Measurements from ENCODE around the gene CHST14.

Gene CHST14

DNA sequence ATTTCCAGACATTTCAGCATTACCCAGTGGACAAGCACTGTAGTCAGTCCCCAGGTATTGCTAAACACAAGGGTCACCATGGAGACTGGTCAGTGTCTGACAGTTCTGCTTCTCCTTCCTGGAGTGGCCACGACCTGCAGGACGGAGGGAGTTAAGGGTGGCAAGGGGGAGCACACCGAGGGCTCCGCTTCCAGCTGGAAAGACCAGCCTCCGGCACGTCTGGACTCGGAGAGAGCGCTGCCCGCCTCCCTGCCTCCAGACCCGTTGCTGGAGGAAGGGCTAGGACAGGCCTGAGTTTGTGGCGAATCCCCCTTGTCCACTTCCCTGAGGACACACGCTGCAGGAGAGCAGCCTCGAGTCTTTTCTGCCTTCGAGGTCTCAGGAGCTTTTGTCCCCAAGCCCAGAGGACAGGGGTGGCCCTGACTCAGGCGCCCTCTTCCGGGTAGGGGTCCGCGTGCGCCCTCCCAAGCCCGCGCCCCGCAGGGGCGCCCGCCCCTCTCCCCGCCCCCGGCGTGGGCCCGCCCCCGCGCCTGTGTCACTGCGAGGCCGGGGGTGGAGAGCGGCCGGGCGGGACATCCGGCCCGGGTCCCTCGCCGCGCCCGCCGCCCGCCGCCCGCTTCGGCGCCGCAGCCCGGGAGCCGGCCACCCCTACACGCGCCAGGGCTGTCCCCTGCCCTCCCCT, at the start of gene CHST14:
TSS of gene CHST14 (plus strand) at position 562 of the 682 bp plus-strand sequence. CDS start 230 bp downstream, outside the sequence.
- Mint-ChIP-seq H3K9me3 (no peaks in the 10 kb centered on the region), H3K4me3 (peak within 1 kb of the TSS; percentile 83), H3K4me1 (peaks cover 40% of the 10 kb centered on the region), H3K27me3 (no peaks in the 10 kb centered on the region), H3K27ac (peak within 1 kb of the TSS; percentile 81), H3K36me3 (peaks cover 3% of the 10 kb centered on the region)

DNA sequence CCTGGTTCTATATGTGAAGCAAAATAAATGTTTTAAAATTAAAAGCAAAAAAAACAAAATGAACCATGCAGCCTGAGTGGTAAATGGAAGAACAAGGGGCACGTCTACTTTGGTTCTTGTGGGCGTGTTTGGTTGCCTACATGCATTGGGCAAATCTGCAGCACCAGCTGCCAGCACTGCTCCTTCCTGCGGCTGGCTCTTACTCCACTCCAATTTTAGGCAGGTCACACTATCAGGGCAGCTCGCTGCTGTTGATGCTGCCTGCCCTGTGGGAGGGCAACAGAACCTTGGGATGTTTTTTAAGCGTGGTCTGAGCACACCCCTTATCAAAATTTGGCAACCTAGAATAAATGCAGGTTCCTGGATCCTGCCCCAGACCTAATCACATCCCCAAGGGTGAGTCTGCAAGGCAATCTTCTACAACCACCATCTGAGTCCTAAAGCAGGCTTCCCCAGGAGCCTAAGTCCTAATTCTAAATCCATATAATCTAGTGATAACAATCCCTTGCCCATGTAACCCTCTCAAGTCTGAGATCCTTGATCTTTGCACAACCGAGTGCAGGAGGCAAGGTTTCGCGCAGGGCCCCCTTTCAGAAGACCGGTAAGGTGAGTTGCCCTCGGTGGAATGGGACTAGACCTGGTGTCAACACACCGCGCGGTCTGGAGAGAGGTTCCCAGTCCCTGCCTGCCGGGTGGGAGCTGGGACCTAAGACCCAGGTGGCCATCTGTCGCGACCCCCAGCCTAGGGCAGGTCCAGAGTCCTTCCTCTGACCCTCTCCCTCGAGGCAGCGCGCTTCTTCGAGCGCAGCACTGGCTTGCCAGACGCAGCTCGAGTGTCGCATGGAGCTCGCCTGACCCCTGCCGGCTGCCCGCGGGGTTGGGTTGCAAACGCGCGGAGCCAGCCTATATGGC, 49.3 kb upstream of the CHST14 start:
- Mint-ChIP-seq H3K9me3 (no peaks in the 10 kb centered on the region), H3K4me3 (no peak overlapping the region), H3K27ac (no peak overlapping the region), H3K4me1 (no peaks in the 10 kb centered on the region), H3K36me3 (no peaks in the 10 kb centered on the region), H3K27me3 (no peaks in the 10 kb centered on the region)

DNA sequence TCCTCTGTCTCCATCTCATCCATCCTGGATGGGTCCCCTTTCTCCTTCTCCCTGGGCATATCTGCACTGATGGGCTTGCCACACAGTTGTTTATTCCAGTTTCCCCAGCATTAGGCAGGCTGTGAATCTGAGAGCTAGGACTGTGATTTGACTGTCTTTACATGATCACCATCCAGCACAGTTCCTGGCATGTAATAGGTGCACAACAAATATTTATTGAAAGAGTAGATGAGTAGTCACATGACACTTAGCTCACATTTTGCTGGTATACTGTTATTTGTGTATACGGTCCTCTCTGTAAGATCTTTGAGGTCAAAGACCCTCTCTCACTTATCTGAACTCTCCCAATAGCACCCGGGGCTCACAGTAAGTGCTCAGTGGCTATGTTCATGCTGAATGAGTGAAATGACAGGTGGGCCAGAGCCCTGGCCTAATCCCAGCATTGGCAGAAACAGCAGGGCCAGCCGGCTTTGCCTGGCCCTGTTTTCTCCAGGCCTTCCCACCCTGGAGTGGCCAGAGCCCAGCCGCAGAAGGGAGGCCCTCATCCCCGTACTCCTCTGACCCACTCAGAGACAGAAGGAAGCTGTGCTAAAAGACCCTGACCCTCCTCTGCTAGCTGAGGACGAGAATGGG, 46.2 kb upstream of the CHST14 start:
- H3K9me3 Mint-ChIP-seq, result no peaks in the 10 kb centered on the region
- H3K36me3 Mint-ChIP-seq, result peaks cover 2% of the 10 kb centered on the region
- no peaks in the 10 kb centered on the region for H3K4me1 Mint-ChIP-seq
- H3K4me3 Mint-ChIP-seq, result no peak overlapping the region
- no peaks in the 10 kb centered on the region for H3K27me3 Mint-ChIP-seq
- H3K27ac Mint-ChIP-seq, result no peak overlapping the region

DNA sequence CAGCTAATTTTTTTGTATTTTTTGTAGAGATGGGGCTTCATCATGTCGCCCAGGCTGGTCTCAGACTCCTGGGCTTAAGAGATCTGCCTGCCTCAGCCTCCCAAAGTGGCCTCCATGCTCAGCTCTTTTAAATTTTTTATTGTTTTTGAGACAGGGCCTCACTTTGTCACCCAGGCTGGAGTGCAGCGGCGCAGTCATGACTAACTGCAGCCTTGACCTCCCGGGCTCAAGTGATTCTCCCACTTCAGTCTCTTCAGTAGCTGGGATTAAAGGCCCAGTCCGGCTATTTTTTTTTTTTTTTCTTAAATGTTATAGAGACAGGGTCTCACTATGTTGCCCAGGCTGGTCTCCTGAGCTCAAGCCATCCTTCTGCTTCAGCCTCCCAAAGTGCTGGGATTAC, 45.1 kb upstream of the CHST14 start:
- Mint-ChIP-seq H3K4me3 (no peak overlapping the region), H3K4me1 (no peaks in the 10 kb centered on the region), H3K36me3 (peaks cover 2% of the 10 kb centered on the region), H3K27ac (no peak overlapping the region), H3K27me3 (no peaks in the 10 kb centered on the region), H3K9me3 (no peaks in the 10 kb centered on the region)

GRCh38 chr15:40427188-40427587, 43.6 kb upstream of the CHST14 start:
- no peaks in the 10 kb centered on the region for H3K27me3 Mint-ChIP-seq
- H3K27ac Mint-ChIP-seq, result no peak overlapping the region
- H3K9me3 Mint-ChIP-seq, result no peaks in the 10 kb centered on the region
- no peak overlapping the region for H3K4me3 Mint-ChIP-seq
- peaks cover 2% of the 10 kb centered on the region for H3K36me3 Mint-ChIP-seq
- H3K4me1 Mint-ChIP-seq, result no peaks in the 10 kb centered on the region

GRCh38 chr15:40428185-40428584, 42.6 kb upstream of the CHST14 start:
- H3K4me1 Mint-ChIP-seq, result no peaks in the 10 kb centered on the region
- peaks cover 2% of the 10 kb centered on the region for H3K36me3 Mint-ChIP-seq
- no peak overlapping the region for H3K4me3 Mint-ChIP-seq
- H3K27ac Mint-ChIP-seq, result no peak overlapping the region
- H3K27me3 Mint-ChIP-seq, result no peaks in the 10 kb centered on the region
- no peaks in the 10 kb centered on the region for H3K9me3 Mint-ChIP-seq

- Mint-ChIP-seq H3K9me3 (no peaks in the 10 kb centered on the region), H3K27ac (no peak overlapping the region), H3K4me3 (no peak overlapping the region), H3K36me3 (peaks cover 2% of the 10 kb centered on the region), H3K4me1 (no peaks in the 10 kb centered on the region), H3K27me3 (no peaks in the 10 kb centered on the region)
These were observed 41.6 kb upstream of the CHST14 start for GRCh38 chr15:40429068-40429710.

GRCh38 chr15:40430271-40430805, 40.4 kb upstream of the CHST14 start:
- no peak overlapping the region for H3K4me3 Mint-ChIP-seq
- peaks cover 2% of the 10 kb centered on the region for H3K36me3 Mint-ChIP-seq
- no peaks in the 10 kb centered on the region for H3K9me3 Mint-ChIP-seq
- no peaks in the 10 kb centered on the region for H3K4me1 Mint-ChIP-seq
- no peaks in the 10 kb centered on the region for H3K27me3 Mint-ChIP-seq
- no peak overlapping the region for H3K27ac Mint-ChIP-seq

GRCh38 chr15:40435023-40435709, 35.6 kb upstream of the CHST14 start:
- Mint-ChIP-seq H3K27ac (peak overlapping the region; percentile 55), H3K27me3 (peaks cover 10% of the 10 kb centered on the region), H3K4me3 (peak overlapping the region; percentile 75), H3K36me3 (no peaks in the 10 kb centered on the region), H3K4me1 (peaks cover 31% of the 10 kb centered on the region), H3K9me3 (no peaks in the 10 kb centered on the region)

DNA sequence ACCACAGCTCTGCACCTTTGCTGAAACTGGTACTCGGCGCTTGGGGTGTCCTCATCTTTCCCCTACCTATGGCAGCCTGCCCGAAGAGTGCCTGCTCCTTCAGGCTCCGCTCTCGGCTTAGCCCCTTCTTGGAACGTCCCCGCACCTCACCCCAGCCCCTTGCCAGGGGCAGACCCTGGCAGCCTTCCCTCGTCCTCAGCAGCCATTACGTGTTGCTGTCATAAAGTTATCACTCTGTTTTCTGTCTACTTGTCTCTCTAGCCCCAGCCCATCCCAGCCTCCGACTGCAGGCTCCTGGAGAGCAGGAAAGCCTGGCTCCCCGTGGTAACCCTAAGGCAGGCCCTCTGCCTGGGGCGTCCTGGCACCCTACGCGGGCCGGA, 35.1 kb upstream of the CHST14 start:
- peaks cover 10% of the 10 kb centered on the region for H3K27me3 Mint-ChIP-seq
- no peaks in the 10 kb centered on the region for H3K36me3 Mint-ChIP-seq
- peak overlapping the region; percentile 75 for H3K4me3 Mint-ChIP-seq
- H3K9me3 Mint-ChIP-seq, result no peaks in the 10 kb centered on the region
- peaks cover 32% of the 10 kb centered on the region for H3K4me1 Mint-ChIP-seq
- H3K27ac Mint-ChIP-seq, result peak overlapping the region; percentile 55

GRCh38 chr15:40436116-40436891, 34.5 kb upstream of the CHST14 start:
- no peaks in the 10 kb centered on the region for H3K36me3 Mint-ChIP-seq
- H3K9me3 Mint-ChIP-seq, result no peaks in the 10 kb centered on the region
- peaks cover 32% of the 10 kb centered on the region for H3K4me1 Mint-ChIP-seq
- H3K4me3 Mint-ChIP-seq, result peak overlapping the region; percentile 68
- H3K27ac Mint-ChIP-seq, result no peak overlapping the region
- H3K27me3 Mint-ChIP-seq, result peaks cover 10% of the 10 kb centered on the region

DNA sequence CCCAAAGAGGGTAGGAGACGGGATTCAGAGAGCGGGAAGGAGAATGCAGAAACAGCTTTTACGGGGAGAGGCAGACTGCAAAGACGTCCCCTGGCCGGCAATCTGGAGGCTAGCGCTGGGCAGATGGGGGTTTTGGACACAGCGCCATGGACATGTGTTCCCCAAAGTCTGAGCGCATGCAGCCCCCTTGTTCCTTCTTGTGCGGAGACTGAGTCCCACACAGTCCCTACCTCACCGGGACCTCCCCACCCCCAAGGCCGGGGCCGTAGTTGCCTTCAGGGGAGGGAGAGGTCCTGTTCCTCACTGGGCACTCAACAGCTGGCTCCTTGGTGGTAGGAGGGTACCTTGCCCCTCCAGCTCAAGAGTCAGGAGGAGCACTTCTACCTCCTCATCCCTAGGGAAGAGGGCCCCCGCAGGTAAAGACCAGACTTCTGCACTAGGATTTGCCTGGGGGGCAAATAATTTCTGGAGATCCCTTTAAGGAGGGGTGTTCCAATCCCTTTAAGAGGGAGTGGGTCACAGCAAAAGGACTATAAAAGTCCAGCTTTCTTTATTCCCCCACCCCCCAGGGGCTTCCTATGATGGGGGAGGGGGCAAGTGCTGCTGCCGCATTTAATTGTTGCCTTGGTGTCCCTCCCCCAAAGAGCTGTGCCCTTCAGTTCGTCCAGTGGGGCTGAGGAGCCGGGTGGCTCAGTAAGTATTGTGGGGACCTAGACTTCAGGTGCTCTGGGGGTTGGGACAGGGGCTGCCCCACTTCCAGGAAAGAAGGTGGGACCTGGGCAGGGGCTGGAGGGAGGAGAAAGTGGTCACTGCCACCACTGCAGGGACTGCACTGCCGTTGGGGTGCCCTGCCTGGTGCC, 33.7 kb upstream of the CHST14 start:
- Mint-ChIP-seq H3K27ac (peak overlapping the region; percentile 17), H3K4me3 (peak overlapping the region; percentile 58), H3K36me3 (no peaks in the 10 kb centered on the region), H3K9me3 (no peaks in the 10 kb centered on the region), H3K4me1 (peaks cover 32% of the 10 kb centered on the region), H3K27me3 (peaks cover 10% of the 10 kb centered on the region)

DNA sequence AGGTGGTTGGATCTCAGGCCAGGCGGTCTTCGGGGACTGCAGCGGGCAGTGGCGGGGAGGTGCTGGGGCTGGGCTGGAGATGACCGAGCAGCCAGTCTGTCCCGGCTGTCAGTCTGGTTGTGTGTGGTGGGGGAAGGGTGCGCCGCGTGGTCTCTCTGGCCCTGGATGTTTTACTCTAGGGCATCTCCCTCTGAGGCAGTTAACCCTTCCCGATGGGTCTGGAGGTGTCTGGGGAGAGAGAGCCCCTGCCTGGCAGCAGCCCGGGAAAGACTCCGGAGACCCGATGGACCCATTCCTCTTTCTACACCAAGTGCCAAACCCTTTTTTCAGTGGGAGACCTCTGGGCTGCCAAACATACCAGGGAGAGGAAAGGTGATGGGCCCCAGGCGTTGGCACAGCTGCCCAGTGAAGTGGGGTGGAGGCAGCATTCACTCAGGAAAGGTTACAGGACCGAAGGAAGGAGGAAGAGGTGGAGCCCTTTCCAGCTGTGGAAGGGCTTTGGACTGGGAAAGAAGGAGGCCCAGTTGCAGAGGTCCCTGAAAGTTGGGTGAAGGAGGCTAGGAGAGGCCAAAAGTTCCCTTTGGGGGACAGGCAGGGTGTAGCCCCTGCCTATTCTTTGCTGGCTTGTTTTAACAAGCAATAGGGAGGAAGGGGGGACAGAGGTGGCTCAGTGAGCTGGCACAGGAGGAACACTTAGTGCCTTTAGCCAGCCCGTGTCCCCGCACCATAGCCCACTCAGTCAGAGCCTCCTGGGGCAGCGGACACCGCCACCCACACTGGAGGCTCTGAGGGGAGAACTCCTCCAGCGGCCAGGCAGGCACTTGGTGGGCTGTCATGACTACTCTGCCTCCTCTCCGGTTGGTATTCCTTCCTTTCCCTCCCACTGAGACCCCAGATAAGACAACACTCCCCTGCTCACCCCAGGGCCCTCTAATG, 32.8 kb upstream of the CHST14 start:
- Mint-ChIP-seq H3K27ac (peak overlapping the region; percentile 76), H3K9me3 (no peaks in the 10 kb centered on the region), H3K36me3 (no peaks in the 10 kb centered on the region), H3K27me3 (peaks cover 10% of the 10 kb centered on the region), H3K4me1 (peaks cover 40% of the 10 kb centered on the region), H3K4me3 (no peak overlapping the region)
